Astrocyte of the cerebellum (primary cell): ENCODE data around the gene GRPEL2.

Experiments used
- DNase-seq: peaks from one replicate; pipeline ENCODE4 v3.0.0-alpha.2; 2011; ENCODE audit warnings: low read depth
- H3K4me3 ChIP-seq: 2 replicates; pipeline ENCODE4 v1.5.1; 2011; ENCODE audit warnings: mild to moderate bottlenecking, low read depth, low read length, moderate library complexity
- in situ Hi-C: cut with HindIII; loops from 2 replicates; pipeline ENCODE4 v1.10.0; 2017; ENCODE audit warnings: low sequenced_read_pairs
- TF ChIP-seq, protein P1 (sequence below): IDR thresholded peaks from 2 replicates; pipeline ENCODE4 v1.5.1; 2012; ENCODE audit warnings: low read length, low read depth, moderate library complexity, mild to moderate bottlenecking; ENCODE audit errors: missing control alignments

The GRPEL2 gene

DNA sequence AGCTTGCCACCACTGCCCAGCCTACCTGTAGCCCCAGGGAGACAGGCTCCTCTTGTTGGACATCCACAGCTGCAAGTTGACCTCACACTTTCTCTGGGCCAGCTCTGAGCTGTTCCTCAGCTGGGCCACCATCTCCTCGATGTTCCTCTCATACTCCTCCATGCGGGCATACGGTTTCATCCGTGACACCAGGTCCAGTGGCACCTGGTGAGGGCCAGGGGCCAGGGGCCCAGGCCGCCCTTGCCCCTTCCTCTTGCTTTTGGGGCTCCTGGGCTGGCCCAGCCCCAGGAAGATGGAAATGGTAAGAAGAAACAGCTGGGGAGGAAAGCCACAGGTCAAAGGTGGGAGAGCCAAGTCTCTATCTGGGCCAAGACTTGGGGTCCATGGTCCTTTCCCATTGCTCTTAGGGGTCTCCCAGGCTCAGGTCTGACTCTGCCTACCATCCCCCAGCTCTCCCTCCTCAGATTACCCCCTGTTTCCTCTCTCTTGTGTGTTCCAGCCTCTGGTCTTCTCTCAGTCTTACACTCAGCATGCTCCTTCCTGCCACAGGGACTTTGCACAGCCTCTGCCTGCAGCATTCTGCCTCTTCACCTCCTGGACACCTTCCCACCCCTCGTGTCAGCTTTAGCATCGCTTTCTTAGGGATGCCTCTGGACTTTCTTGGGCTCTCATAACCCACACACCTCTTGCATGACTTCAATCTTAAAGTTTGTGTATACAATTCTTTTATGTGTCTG lies 31.6 kb downstream of the GRPEL2 start:
- TF ChIP-seq, protein P1, sequence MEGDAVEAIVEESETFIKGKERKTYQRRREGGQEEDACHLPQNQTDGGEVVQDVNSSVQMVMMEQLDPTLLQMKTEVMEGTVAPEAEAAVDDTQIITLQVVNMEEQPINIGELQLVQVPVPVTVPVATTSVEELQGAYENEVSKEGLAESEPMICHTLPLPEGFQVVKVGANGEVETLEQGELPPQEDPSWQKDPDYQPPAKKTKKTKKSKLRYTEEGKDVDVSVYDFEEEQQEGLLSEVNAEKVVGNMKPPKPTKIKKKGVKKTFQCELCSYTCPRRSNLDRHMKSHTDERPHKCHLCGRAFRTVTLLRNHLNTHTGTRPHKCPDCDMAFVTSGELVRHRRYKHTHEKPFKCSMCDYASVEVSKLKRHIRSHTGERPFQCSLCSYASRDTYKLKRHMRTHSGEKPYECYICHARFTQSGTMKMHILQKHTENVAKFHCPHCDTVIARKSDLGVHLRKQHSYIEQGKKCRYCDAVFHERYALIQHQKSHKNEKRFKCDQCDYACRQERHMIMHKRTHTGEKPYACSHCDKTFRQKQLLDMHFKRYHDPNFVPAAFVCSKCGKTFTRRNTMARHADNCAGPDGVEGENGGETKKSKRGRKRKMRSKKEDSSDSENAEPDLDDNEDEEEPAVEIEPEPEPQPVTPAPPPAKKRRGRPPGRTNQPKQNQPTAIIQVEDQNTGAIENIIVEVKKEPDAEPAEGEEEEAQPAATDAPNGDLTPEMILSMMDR: no peak
- DNase-seq: no peak
- H3K4me3 ChIP-seq: no peak overlapping the region
- in situ Hi-C loops: no loop called here

DNA sequence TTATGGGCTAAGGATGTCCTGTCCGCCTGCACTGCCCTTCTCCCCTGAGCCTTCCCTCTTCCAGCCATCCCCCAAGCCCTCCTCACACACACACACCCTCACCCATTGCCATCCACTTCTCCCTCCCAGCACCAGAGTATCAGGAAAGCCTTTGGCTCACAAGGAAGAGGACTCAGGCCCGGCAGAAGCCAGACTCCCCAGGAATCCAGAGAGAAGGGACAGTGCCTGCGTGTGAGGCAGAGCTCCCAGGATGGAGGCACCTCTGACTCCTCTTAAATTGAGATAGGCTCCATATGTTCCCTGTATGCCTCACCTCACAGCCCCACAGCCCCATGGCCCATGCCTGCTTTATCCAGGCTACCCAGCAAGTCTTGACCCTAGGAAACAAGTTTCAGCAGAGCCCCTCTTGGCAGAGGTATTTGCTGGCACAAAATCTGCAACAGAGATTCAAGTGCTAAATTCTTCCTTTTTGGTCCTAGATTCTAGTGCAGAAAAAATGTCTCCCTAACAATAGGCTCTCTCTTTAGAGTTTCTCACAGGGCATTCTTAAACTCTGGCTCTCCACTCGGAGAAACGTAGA lies 33.0 kb downstream of the GRPEL2 start:
- TF ChIP-seq, protein P1: no peak
- no peak for DNase-seq
- H3K4me3 ChIP-seq: no peak overlapping the region
- in situ Hi-C loops: no loop called here

DNA sequence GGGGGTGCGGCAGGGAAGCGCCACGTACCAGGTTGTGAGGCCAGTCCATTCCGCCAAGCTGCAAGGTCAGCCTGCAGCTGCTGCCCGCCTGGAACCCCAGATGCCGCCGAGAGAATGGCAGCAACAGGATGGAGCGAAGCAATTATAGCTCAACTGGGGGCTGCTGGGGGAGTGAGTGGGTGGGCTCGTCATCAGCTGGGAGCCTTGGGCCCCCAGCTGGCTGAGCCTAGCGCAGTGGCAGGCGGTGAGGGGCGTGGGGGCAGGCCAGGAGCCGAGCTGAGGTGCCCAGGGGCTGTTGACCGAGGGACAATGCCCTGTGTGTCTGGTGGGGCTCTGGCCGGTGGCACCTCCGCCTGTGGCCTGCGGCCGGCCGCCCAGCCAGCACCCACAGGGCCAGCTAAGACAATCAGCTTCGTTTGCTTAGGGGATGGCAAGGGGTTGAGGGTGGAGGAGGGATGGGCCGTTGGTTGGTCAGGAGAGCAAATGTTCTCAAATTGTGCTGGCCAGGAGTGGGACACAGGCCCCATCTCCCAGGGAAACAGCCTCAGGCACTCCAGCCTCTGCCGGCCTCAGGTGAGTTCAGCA lies 34.0 kb downstream of the GRPEL2 start, which contains the start of gene IL17B:
TSS of gene IL17B (minus strand) at position 116 of the 585 bp plus-strand sequence. CDS start at position 49, 67 bp downstream.
- H3K4me3 ChIP-seq: no peak within 1 kb of the TSS
- in situ Hi-C loops: no loop called here
- no peak for DNase-seq
- TF ChIP-seq, protein P1: no peak

DNA sequence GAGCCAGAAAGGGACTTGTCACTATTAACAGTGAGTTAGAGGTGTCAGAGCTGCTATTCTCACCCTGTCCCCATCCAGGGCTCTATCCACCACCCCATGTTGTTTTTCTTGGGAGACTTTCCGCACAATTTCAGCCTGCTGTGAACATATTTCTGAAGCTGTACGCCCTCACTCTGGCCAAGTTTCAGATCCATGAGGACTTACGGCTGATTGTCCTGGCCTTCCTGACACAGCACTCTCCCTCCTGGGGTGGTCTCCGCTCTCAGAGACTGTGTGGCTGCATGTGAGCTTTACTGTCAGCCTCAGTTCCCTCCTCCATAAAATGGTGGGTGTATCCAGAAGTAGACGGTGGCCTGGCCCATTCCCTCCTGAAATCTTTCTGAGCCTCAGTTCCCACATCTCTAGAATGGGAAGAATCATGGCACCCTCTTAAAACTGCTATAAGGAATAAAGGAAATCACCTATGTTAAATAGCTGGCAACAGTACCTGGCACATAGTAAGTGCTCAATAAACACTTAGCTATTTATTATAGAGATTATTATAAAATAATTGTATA lies 34.6 kb downstream of the GRPEL2 start:
- no peak overlapping the region for H3K4me3 ChIP-seq
- TF ChIP-seq, protein P1: no peak
- in situ Hi-C loops: no loop called here
- no peak for DNase-seq

DNA sequence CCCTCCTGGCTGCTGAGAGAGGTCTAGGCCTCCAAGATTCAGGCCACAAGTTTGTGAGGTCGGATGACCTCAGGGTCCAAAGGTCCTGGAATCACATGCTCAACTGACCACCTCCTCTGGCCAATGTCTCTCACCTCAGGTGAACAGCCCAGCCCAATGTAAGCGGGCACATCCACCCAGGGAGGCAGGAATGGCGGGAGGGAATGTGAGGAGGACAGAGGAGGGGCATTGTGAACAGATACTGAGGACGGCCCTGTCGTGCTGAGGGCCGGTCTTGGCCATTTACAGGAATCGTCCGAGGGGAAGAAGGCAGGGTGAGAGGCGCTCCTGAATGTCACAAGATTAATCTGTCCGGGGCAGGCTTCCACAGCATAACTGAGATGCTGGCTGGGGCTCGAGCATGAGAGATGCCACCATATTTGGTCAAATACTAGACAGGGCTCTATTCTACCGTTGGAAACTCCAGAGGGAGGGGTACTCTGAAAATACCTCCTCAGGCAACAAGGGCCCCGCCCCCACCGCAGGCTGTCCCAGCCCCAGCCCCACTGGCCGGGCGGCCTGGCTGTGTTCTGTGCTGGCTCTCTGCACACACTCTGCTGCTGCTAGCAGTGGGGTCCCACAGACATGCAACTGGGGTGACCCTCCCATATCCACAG lies 35.3 kb downstream of the GRPEL2 start:
- TF ChIP-seq, protein P1: no peak
- no peak overlapping the region for H3K4me3 ChIP-seq
- DNase-seq: no peak
- in situ Hi-C loops: no loop called here

DNA sequence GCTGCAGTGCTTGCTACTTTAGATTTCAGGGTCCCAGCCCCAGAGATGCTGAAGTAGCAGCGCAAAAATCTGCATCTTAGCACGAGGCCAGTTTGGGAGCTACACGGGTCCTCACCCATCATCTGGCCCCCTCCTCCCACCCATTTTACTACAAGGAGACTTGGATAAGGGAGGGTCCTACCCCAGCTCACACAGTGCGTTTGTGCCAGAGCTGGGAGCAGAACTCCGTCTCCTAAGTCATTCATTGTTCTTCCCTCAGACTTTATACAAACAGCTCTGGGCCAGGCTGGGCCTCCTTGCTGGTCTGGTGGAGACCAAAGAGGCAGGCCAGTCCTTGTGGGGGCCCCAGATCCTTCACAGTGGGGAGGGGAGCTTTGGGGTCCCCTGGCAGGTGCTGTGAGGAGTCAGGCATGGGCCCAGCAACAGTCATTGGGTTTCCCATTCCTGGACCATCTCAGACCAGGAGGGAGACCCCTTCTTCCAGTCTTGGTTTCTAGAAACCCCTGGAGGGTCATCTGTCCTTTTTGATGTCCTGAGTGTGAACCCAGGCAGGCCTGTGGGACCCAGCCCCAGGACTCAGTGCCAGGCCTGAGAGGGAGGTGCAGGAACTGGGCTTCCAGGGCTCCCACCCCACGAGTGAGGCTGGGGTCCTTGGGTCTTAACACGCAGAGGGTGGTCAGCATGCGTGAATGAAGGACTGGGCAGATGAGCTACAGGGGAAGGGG lies 36.1 kb downstream of the GRPEL2 start:
- no peak for DNase-seq
- H3K4me3 ChIP-seq: no peak overlapping the region
- TF ChIP-seq, protein P1: no peak
- in situ Hi-C loops: no loop called here
